Measurements from ENCODE around the gene PRKG1. TPM values are rescaled to one million over a fixed set of nuclear protein-coding genes. Genes with fewer than 3 reads are reported as not detected.
"Not testable (repeated sequence)": the region's sequence is repeated elsewhere in the genome, so short reads cannot be mapped to it uniquely, and the experiment has no call there.

PRKG1 gene
- polyA plus RNA-seq, 1 donor, result 38.2 TPM

DNA sequence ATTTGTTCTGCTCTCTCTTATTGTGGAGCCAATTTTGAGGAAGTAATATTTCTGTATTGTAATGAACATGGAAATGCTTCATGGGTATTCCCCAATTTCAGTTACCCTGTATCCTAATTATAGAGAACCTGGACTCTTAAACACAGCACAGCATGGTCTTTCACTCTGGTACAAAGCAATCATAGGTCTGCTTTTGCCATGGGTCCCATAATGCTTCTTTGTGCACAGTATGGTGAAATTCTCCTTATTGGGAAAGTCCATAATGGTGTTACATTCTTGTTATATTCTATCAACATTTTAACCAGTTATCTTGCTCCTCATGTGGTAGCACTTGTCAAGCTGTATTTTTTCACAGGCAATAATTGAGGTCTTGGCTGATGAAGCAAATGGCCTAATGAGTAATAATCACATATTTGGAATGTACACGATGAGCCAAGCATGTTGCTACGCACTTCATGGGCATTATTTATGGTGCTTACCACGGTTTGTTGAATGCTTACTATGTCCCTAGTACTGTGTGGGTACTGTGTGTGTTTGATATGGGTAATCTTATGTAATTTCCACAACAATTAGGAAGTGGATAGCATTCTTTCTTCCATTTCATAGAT is 42.9 kb downstream of the PRKG1 start:
- no peak for DNase-seq (ENCODE audit: low read depth)

DNA sequence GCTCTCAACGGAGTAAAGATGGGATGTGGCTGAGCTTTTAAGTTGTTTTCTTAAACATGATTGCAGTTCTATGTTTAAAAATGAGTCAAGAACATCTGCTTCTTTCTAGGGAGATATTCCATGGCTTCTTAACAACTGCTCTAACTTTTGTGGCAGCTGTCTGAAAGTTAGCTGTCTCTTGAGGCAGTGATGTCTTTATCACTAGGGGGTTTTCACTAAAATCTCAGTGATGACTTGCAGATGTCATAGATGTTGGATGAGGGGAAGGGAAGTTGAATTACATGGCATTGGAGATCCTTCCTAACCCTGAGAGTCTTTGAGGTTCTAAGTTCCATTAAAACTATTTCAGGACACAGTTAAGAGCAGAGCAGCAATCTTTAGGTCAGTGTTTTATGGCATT is 43.5 kb downstream of the PRKG1 start:
- DNase-seq (ENCODE audit: low read depth), result no peak

DNA sequence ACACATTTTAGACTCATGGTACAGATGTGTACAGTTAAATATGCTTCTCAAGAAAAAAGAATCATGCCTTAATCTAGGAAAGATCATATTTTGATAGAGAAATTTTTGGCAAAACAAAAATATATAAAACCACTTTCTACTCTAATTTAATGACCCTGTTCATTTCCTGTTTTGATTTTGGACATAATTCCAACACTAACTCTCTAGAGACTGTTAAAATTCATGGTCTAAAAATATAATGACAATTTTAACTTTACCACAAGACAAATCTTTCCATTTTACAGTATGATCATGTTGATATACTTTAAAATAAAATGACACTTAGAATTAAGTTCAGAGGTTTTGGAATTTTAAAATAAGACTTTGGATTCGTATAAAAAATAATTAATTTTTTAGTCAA is 45.2 kb downstream of the PRKG1 start:
- no peak for DNase-seq (ENCODE audit: low read depth)

DNA sequence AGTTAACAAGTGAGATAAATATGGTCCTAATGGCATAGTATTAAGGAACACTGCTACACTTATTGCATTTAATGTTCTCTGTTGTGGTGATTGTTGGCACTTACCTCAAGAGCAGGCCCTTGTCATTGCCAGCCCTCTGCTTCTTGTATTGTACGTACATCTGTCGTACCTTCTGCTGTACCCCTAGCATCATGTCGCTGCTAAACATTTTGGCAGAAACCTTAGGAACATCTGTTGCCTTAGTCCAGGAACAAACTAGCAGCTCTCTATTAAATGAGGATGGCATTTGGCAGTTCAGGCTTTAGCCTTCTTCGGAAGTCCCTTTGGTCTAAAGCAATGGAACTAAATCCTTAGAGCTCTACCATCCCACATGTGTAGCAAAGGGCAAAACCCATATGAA is 47.6 kb downstream of the PRKG1 start:
- DNase-seq (ENCODE audit: low read depth), result no peak

DNA sequence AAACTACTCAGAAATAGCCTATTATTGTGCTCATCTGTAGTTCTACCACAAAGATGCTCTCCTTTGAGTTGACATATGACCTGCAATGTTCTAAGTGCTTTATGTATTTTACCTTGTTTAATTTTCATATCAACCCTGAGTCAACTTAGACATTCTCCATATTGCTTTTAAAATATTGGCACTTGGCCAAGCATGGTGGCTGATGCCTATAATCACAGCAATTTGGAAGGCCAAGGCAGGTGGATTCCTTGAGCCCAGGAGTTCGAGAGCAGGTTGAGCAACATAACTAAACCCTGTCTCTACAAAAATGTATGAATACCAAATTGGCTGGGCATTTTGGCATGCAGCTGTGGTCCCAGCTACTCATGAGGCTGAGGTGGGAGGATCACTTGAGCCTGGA is 50.6 kb downstream of the PRKG1 start:
- DNase-seq (ENCODE audit: low read depth), result no peak

DNA sequence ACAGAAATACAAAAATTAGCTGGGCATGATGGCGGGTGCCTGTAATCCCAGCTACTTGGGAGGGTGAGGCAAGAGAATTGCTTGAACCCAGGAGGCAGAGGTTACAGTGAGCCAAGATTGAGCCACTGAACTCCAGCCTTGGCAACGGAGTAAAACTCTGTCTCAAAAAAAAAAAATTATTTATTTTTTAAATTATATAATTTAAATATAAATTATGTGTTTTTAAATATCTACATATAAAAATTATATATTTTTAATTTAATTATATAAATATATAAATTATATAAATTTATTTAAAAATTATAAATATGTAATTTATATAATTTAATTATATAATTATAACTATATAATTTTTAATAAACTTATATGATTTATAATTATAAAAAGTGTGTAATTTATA is 51.2 kb downstream of the PRKG1 start:
- DNase-seq (ENCODE audit: low read depth), result no peak

DNA sequence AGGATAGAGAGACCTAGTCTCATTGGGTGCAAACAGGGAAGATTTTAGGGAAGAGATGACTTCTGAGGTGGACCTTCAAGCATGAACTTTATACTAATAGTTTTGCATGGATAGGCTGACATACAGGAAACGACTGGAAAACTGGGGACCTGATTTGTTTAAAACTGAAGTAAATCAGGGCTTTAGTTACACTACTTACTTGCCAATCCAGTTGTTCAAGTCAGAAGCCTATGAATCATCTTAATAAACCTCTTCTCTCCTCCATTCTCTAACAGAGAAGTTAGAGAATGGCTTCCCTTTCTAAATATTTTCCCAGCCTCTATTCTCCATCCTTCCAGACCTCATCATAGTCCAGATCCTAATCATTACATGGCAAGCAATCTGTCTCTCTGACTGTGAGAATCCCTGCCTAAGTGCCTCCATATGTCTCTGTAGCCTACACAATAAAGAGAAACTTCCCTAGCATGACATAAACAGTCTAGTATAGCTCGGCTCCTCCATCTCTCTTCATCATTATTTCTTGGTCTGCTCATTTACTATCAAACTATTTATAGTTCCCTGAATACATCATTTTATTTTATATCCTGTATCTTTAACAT is 55.8 kb downstream of the PRKG1 start:
- DNase-seq (ENCODE audit: low read depth), result no peak

DNA sequence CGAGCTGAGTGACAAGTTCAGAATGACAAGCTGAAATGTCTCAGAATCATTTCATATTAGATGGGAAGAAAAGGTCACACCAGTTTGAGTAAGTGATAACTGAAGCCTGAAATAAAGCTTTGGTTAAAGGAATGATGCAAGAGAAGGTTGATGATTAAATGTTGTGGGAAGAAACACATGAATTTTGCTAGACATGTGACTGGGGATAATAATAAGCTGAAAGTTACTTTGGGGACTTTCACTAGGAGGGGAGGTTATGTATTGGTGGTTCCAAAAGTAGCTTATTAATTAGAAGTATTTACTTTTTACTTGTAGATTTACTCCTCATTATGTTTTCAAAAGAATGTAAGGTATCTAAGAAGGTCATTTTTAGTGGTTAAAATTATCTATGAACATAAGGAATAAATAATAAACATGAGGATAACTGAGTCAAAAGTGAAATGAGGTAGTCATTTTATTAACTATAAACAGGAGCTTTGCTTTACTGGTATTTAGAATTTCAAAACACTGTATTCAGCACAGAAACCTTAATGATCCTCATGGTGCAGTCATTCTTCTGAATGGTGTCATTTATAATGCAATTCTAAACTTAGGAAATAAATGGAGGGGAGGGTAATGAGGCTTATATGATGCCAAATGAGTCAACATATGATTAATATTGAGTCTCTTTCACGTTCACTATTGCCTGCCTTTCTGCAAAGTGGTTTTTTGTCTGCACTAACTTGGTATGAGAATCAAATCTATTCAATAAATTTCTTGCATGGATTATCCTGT is 63.7 kb downstream of the PRKG1 start:
- no peak for DNase-seq (ENCODE audit: low read depth)

DNA sequence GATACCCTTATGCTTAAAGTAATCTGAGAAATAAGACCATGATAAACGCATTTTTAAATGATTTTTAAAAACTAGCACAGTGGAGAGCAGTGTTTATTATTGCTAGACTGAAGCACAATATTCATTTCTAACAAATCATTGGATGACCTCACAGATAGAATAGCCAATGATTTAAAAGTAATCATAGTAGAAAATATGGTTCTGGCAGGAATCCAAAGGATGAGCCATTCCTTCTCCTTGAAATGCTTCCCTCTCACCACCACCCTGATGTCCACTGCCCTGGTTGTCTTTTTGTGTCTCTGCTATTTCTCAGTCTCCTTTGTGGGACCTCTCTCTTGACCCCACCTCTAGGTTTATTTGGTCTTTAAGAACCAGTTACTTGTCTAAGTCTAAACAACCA is 64.9 kb downstream of the PRKG1 start:
- DNase-seq (ENCODE audit: low read depth), result no peak

DNA sequence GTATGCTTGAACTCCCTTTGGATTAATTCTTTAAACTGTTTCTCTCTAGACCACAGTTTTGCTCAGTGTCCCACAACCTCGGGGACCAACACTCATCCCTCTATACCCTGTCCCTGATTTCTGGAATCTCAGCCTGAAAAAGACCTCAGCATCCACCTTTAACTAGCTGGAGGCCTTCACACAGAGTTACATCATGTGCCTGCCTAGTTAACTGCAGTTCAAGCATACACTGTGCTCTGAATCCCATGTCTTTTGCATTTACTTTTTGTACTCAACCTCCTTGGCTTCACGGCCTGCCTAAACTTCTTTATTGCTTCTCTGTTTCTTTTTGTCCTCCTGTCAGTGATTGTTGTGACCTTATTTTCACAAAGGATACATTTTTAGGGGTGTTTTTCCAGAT is 66.7 kb downstream of the PRKG1 start:
- no peak for DNase-seq (ENCODE audit: low read depth)

DNA sequence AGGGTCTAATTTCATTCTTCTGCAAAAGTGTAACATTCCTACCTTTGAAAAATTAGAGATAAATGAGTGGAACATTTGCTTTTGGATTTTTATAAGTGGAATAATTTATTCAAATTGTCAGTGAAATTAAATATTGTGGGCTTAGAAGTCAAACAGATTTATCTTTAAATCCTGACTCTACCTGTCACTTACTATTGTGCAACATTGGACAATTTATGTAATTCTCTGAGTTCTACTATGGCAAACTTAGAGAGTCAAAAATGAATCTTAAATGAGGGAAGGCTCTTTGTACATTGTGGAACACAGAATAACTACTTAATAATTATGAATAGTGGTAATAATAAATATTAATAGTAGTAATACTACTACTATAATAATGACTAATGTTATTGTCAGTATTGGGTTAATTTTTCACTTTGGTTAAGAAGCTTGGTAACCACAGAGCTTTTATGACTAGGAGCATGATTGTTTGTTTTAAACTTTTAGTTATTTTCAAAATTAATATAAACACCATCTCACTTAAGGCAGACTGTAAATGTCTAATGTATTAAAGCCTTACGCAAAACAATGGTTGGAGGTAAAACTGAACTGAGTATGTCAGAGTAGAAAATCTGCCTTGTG is 70.0 kb downstream of the PRKG1 start:
- no peak for DNase-seq (ENCODE audit: low read depth)

DNA sequence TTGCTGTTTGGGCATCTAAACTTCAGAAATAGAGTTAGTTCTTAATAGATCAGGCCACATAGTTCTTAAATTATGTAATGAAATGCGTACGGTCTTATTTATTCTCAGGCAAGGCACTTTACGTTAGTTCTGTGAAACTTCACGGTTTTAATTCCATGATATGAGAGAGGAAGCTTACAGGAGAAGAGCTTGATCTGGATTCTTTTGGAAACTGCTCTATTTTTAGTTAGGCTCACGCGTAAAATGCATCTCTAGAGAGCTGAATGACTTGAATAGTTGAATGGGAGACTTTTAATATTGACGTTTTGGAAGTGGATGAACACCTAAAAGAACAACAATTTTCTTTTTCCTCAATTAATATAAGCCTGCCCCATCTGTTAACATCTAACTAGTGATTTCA is 71.1 kb downstream of the PRKG1 start:
- no peak for DNase-seq (ENCODE audit: low read depth)

DNA sequence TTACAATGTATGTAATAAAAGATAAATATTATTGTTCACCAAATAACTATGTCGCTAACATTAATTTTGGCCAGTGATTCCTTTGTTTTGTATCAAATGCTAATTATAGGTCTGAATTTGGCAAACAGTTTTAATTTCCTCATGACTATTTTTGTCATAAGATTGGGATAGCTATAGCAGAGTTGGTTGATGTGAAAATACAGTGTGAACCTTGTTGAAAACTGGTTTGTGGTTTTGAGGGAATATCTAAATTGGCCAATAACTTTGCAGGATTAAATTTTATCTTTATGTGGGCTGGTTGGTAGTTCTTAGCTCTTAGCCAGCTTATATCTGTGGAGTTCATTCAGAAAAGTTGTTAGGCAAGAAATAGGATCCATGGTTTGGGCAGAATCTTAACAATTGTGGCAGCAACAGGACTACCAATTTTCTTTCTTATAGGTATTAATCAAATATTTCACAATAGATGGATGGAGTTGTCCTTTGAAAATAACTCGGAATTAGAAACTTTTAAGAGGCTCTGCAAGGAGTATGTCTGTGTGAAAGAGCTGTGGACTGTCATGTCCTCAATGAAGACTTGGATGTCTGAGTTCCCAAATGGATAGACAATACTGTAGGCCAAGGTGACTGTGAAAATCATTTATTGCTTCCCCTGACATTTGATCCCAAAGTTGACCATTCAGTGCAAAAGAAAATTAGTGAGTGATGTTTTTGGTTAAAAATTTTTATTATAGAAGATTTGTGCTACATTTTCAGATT is 73.5 kb downstream of the PRKG1 start:
- no peak for DNase-seq (ENCODE audit: low read depth)

DNA sequence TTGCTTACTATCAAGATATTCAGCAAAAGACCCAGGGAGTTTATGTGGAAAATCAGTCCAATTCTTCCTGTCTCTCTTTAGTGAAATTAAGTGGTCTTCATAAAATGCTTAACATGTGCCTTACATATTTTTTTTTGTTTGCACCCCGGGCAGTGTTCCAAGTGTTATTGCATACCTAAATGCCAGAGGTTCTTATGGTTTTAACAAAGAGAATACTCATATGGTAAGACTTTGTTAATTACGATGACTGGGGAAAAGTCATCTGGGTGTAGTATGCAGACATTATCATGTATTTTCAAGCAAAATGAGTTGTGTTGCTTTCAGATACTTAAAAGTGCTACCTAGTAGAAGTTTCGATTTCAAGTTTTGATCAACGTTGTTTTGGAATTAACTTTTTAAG is 82.6 kb downstream of the PRKG1 start:
- DNase-seq (ENCODE audit: low read depth), result no peak

DNA sequence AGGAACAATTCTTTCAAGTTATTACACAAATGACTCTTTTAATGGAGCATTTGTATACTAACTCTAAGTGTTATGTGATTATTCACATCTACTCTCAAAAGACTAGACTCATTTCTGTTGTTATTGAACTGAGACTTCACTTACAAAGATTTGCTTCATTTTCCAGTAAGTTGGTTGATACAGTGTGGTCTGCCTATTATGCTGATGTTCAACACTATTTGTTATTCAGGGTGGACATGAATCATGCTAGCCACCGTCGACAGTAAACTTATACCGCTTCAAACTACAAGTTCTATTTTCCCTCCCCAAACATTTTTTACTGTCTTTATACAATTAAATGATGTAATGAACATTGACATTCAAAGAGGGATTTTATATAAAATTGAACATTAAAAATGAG is 84.5 kb downstream of the PRKG1 start:
- no peak for DNase-seq (ENCODE audit: low read depth)

DNA sequence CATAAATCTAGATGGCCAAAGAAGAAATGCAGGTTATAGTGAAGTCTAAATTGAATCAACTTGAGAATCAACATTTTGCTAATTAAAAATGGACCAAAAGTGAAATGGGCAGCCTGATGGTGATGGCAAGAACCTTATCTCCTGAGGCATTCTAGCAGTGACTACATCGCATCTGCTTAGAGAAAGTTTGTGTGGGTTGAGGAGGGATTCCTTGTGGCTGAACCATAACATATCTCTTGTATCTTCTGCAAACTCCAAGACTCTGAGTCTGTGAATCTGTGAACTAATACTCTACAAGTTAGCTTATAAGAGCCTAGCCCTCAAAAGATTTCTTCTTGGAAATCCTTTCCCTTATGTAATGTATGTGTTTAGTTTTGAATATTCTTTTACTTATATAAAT is 85.6 kb downstream of the PRKG1 start:
- DNase-seq (ENCODE audit: low read depth), result no peak

DNA sequence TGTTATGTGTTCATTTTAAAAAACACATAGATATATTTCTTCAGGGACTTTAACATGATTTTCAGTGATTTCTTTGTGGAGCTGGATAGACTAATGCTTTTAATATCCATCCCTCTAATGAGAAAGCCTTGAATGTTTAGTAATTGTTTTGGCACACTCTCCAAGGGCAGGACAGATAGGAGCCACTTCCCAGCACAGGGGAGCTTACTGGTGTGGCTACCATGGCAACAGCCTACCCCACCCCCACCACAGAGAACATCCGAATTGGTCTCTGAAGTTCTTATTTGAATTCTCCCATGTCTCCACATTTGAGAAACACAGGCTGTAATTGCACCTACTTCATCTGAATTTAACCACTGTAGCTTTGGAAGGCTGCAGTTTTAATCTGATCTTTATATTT is 87.7 kb downstream of the PRKG1 start:
- no peak for DNase-seq (ENCODE audit: low read depth)

DNA sequence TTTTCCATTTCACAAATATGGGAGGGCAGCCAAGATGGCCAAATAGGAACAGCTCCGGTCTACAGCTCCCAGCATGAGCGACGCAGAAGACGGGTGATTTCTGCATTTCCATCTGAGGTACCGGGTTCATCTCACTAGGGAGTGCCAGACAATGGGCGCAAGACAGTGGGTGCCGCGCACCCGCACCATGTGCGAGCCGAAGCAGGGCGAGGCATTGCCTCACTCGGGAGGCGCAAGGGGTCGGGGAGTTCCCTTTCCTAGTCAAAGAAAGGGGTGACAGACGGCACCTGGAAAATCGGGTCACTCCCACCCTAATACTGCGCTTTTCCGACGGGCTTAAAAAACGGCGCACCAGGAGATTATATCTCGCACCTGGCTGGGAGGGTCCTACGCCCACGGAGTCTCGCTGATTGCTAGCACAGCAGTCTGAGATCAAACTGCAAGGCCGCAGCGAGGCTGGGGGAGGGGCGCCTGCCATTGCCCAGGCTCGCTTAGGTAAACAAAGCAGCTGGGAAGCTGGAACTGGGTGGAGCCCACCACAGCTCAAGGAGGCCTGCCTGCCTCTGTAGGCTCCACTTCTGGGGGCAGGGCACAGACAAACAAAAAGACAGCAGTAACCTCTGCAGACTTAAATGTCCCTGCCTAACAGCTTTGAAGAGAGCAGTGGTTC is 89.2 kb downstream of the PRKG1 start:
- DNase-seq (ENCODE audit: low read depth), result not testable (repeated sequence)

DNA sequence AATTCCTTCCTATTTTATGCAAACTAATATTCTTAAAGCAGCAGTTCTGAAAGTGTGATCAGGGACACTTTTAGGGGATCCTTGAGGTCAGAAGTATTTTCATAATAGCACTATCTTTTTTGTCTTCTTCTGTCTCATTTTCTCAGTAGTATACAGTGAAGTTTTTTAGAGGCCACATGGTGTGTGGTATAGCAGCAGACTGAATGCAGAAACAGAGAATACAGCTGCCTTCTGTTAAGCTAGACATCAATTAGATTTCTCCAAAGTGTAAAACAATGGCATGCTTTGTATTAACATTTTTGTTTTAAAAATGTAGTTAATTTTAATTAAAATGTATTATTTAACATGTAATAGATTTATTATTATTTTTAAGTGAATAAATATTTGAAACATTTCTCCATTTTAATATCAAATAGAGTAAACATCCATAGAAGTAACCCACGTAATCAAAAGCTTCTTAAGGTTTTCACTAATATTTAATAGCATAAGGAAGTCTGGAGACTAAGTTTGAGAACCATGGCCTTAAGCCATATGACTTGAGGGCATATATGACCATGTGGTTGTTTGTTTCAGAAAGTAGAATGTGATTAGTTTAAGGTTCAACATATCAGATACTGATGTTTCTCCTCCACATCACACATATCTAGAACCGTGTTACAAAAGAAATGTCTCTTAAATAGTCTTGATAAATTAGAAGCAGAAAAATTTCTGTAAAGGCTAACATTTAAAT is 94.0 kb downstream of the PRKG1 start:
- no peak for DNase-seq (ENCODE audit: low read depth)

DNA sequence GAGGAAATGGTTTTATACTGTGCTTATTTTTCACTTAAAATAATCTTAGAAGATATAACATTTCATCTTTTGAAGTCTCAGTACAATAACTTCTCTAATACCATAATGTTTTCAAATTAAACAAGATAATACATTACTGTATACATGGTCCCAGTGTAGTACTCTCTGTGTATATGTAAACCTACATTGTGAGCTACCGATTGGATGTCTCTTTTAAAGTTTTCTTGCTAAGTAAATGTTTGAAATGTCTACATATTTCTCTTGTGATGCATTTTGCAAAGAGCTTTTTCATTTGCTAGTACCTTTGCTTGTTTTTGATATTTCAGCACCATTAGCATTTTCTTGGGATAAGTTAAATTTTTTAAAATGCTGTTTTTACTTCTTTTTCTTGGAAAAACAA is 94.8 kb downstream of the PRKG1 start:
- no peak for DNase-seq (ENCODE audit: low read depth)
